ENCODE measurements around the gene CCL28.
"Not testable (repeated sequence)": the region's sequence is repeated elsewhere in the genome, so short reads cannot be mapped to it uniquely, and the experiment has no call there.

The CCL28 gene

GRCh38 chr5:43410414-43410813 lies 1.8 kb downstream of the CCL28 start:
- in situ Hi-C loops (cut with HindIII; ENCODE audit: low sequenced_read_pairs), result no loop called here

GRCh38 chr5:43409809-43410271 lies 2.4 kb downstream of the CCL28 start:
- in situ Hi-C loops (cut with HindIII; ENCODE audit: low sequenced_read_pairs), result no loop called here

- in situ Hi-C loops (cut with HindIII; ENCODE audit: low sequenced_read_pairs), result not testable (repeated sequence)
Observed at GRCh38 chr5:43402524-43403066, 9.6 kb downstream of the CCL28 start.

GRCh38 chr5:43401827-43402226 lies 10.4 kb downstream of the CCL28 start:
- in situ Hi-C loops (cut with HindIII; ENCODE audit: low sequenced_read_pairs), result no loop called here

GRCh38 chr5:43400082-43400481 lies 12.1 kb downstream of the CCL28 start:
- in situ Hi-C loops (cut with HindIII; ENCODE audit: low sequenced_read_pairs), result no loop called here

GRCh38 chr5:43396762-43397304 lies 15.4 kb downstream of the CCL28 start:
- in situ Hi-C loops (cut with HindIII; ENCODE audit: low sequenced_read_pairs), result no loop called here

- in situ Hi-C loops (cut with HindIII; ENCODE audit: low sequenced_read_pairs), result no loop called here
Observed at GRCh38 chr5:43390471-43390870, 21.7 kb downstream of the CCL28 start.

GRCh38 chr5:43389679-43390329 lies 22.4 kb downstream of the CCL28 start:
- in situ Hi-C loops (cut with HindIII; ENCODE audit: low sequenced_read_pairs), result no loop called here

- in situ Hi-C loops (cut with HindIII; ENCODE audit: low sequenced_read_pairs), result no loop called here
Observed at GRCh38 chr5:43386960-43387362, 25.2 kb downstream of the CCL28 start.

- in situ Hi-C loops (cut with HindIII; ENCODE audit: low sequenced_read_pairs), result no loop called here
Observed at GRCh38 chr5:43376496-43377140, 35.6 kb downstream of the CCL28 start.

GRCh38 chr5:43371821-43372220 lies 40.4 kb downstream of the CCL28 start:
- in situ Hi-C loops (cut with HindIII; ENCODE audit: low sequenced_read_pairs), result no loop called here

GRCh38 chr5:43370352-43370751 lies 41.8 kb downstream of the CCL28 start:
- in situ Hi-C loops (cut with HindIII; ENCODE audit: low sequenced_read_pairs), result no loop called here

- in situ Hi-C loops (cut with HindIII; ENCODE audit: low sequenced_read_pairs), result no loop called here
Observed at GRCh38 chr5:43369651-43370050, 42.5 kb downstream of the CCL28 start.

- in situ Hi-C loops (cut with HindIII; ENCODE audit: low sequenced_read_pairs), result no loop called here
Observed at GRCh38 chr5:43367909-43368669, 44.1 kb downstream of the CCL28 start.

- in situ Hi-C loops (cut with HindIII; ENCODE audit: low sequenced_read_pairs), result no loop called here
Observed at GRCh38 chr5:43367453-43367852, 44.7 kb downstream of the CCL28 start.

GRCh38 chr5:43366680-43367246 lies 45.4 kb downstream of the CCL28 start:
- in situ Hi-C loops (cut with HindIII; ENCODE audit: low sequenced_read_pairs), result not testable (repeated sequence)

- in situ Hi-C loops (cut with HindIII; ENCODE audit: low sequenced_read_pairs), result not testable (repeated sequence)
Observed at GRCh38 chr5:43365155-43365554, 47.0 kb downstream of the CCL28 start.

- in situ Hi-C loops (cut with HindIII; ENCODE audit: low sequenced_read_pairs), result no loop called here
Observed at GRCh38 chr5:43363445-43364152, 48.6 kb downstream of the CCL28 start.

GRCh38 chr5:43362725-43363435 lies 49.3 kb downstream of the CCL28 start:
- in situ Hi-C loops (cut with HindIII; ENCODE audit: low sequenced_read_pairs), result no loop called here

GRCh38 chr5:43358726-43359125 lies 53.5 kb downstream of the CCL28 start:
- in situ Hi-C loops (cut with HindIII; ENCODE audit: low sequenced_read_pairs), result no loop called here

Data from DLD1 (cell line).